Measurements from ENCODE around the gene NCK2.
A peak's percentile ranks its signal among the peaks of the same experiment; 100 is the strongest.

The NCK2 gene

GRCh38 chr2:105794926-105795574 lies 50.3 kb downstream of the NCK2 start:
- no peak for DNase-seq

GRCh38 chr2:105795575-105795934 lies 50.8 kb downstream of the NCK2 start:
- no peak for DNase-seq

GRCh38 chr2:105796131-105796638 lies 51.5 kb downstream of the NCK2 start:
- DNase-seq: peak; percentile 56

- no peak for DNase-seq
Measured at GRCh38 chr2:105796791-105797190, 52.1 kb downstream of the NCK2 start.

GRCh38 chr2:105797298-105797819 lies 52.6 kb downstream of the NCK2 start:
- DNase-seq: peak; percentile 59

GRCh38 chr2:105798595-105798994 lies 53.9 kb downstream of the NCK2 start:
- peak; percentile 71 for DNase-seq

- no peak for DNase-seq
Measured at GRCh38 chr2:105800036-105800713, 55.5 kb downstream of the NCK2 start.

- DNase-seq: no peak
Measured at GRCh38 chr2:105800953-105801635, 56.4 kb downstream of the NCK2 start.

GRCh38 chr2:105801961-105802360 lies 57.2 kb downstream of the NCK2 start:
- no peak for DNase-seq

GRCh38 chr2:105802587-105802986 lies 57.9 kb downstream of the NCK2 start:
- DNase-seq: peak; percentile 85

- no peak for DNase-seq
Measured at GRCh38 chr2:105803337-105803736, 58.6 kb downstream of the NCK2 start.

- DNase-seq: no peak
Measured at GRCh38 chr2:105803773-105804172, 59.1 kb downstream of the NCK2 start.

GRCh38 chr2:105804266-105804665 lies 59.6 kb downstream of the NCK2 start:
- no peak for DNase-seq

GRCh38 chr2:105806996-105807395 lies 62.3 kb downstream of the NCK2 start:
- DNase-seq: no peak

- DNase-seq: no peak
Measured at GRCh38 chr2:105808423-105809096, 63.8 kb downstream of the NCK2 start.

GRCh38 chr2:105809097-105809473 lies 64.4 kb downstream of the NCK2 start:
- DNase-seq: no peak

GRCh38 chr2:105809723-105810122 lies 65.0 kb downstream of the NCK2 start:
- DNase-seq: no peak

GRCh38 chr2:105812180-105813044 lies 67.7 kb downstream of the NCK2 start:
- DNase-seq: no peak

GRCh38 chr2:105813045-105813315 lies 68.3 kb downstream of the NCK2 start:
- DNase-seq: no peak

GRCh38 chr2:105813405-105813804 lies 68.7 kb downstream of the NCK2 start:
- DNase-seq: no peak

- no peak for DNase-seq
Measured at GRCh38 chr2:105814291-105814940, 69.7 kb downstream of the NCK2 start.

- DNase-seq: no peak
Measured at GRCh38 chr2:105815401-105815800, 70.7 kb downstream of the NCK2 start.
